Cerebellar cortex (tissue), 1 donor: ENCODE results near the gene SCN5A.
"Not testable (repeated sequence)": the region's sequence is repeated elsewhere in the genome, so short reads cannot be mapped to it uniquely, and the experiment has no call there.

Experiments used
- DNase-seq: peaks from one replicate; pipeline ENCODE4 v3.0.0-alpha.2; 2015; ENCODE audit warnings: low spot score

The SCN5A gene

DNA sequence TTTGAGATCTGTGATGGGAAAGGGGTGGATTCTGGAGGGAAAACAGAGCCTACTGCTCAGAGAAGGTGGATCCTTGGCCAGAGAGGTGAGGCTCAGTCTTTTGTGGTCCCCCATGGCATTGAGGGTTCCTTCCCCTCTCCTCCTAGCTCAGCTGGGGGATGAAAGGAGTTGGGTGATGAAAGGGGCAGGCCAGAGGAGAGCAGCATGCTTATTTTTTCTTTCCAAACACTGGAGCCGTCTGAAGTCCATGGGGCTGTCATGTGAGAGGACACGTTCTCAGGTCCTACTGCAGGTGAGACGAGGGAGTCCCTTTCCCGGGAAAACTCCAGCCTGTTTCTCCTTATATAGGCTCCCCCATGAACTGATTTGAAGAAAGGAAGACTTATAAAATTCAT is 71.4 kb downstream of the SCN5A start:
- no peak for DNase-seq

DNA sequence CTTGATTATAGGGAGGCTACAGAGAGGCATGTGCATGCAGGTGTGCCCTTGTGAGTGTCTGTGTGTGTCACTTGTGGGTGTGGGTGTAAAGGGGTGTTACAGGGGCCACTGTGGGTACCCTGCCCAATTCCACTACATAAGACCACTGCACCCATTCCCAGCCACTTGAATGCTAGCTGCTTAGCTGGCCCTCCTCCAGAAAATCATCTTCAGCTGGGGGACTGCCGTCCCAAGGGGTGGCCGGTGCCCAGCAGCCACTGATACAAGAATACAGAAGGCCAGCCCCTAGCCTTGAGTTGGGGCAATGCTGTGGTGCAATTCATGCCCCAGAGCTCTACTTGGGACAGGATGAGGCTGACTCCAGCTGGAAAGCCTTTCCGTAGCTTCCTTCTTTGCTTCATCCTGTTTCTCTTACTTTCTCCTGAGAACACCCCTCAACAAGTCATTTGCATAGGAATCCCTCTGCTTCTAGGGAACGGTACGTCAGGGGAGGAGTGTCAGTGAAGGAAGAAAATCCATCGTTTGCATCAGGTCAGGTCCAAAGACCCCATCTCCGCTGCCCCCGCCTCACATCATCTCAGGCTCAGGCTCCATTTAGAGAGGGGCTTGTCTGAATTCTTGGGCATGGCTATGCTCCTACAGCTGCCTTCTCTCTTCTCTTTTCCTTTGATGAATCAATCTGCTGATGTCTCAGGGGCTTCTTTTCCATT is 72.0 kb downstream of the SCN5A start:
- DNase-seq: no peak

DNA sequence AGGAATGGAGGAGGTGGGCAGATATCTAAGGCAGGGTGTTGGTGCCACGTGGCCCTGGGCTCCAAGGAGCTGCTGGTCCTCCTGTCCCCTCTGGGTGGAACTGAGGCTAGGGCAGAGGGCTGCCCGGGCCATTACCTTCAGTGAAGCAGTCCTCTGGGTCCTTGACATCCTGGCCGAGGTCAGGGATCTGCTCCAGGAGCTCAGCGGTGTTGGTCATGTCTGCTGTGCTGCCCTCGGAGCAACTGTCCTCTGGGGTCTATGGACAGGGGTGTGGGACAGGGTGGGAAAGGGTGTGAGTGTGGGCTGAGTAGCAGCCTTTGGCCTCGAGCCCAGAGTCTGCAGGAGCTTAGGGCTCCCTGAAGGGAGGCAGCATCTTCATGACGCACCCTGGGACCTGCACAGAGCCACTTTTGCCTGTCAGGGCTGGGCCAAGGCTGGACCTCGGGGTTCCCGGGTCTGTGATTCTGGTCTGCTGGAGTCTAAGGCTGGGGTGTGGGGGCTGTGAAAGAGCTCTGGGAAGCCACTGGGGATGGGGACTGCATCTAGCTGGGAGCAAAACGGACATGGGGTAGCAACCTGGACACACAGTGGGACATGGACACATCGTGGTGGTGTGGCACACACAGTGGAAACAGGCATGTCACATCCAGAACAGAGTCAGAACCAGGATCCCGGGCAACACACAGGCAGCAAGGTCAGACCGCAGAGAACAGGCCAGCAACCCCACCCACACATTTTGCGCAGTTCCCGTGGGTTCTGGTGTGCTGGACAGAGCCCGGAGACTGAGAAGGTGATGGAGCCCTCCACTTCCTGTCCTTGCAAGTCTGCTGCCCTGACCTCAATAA is 72.7 kb downstream of the SCN5A start:
- DNase-seq: no peak

DNA sequence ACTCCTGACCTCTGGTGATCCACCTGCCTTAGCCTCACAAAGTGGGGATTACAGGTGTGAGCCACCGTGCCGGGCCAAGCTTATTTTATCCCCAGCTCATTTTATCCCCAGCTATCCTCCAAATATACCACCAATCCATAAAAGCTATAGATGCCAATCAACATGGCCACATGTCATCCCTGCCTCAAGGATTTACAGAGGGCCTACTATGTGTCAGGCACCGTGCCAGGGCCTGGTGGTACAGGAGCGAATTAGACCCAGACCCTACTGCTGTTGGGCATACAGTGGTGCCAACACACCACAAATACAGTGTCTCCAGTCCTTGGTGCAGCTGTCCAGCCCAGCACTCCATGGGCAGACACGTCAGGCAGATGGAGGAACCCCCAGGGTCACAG is 73.4 kb downstream of the SCN5A start:
- DNase-seq: no peak

DNA sequence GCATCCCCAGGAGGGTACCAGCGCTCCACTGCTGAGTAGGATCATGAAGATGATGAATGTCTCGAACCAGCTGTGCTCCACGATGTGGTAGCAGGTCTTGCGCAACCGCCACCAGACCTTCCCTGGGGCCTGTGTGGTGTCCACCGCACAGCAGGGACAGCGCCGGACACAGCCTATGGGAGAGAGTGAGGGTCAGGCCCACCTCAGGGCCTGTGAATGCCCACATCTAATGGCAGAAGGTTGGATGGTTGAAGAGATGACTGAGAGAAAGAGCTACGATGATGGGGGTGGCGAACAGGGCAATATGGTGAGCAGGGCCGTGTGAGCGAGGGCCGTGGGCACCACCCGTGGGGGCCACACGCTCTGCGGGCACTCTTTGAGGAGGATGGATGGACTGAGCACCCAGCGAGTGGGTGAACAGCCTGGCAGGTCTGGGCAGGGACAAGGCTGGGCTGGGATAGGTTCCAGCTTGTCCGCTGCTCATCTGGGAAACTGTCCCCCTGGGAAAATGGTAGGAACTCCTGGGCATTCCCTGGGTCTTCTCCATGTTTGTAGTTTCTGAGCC is 74.1 kb downstream of the SCN5A start:
- no peak for DNase-seq

DNA sequence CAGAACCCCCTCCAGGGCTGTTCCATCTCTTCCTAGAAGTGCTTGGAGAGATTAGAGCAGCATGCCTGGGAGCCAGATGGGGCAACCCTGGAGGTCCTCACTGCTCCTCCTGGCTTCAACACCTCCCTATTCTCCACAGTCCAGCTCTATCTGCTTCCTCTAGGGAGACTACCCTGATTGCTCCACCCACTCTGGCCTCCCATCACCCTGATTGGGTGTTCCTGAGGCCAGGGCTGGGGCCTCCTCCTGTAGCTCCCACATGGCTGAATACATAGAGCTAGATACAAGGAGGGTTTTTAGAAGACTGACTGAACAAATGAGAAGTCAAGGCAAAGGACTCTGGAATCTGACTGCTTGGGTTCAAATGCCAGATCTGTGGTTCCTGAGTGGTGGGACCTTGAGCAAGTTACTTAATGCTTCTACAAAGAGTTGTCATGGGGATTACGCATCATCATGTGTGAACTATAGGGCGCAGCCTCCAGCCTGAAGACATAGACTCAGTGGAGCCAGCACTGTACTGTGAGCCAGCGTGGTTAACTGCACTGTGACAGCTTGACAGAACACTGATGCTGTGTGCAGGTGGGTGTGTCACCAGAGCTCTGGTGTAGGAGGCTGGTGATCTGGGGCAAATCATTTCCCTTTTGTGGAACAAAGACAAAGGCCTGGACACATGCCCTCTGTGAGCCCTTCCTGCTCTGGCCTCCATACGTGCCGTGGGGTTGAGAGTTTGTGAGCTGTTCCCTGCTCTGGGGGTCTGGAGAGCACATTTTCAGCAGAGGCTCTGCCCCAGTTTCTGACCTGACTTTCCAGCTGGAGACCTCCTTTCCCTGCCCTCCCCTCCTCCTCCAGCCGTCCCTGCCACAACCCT is 74.8 kb downstream of the SCN5A start:
- no peak for DNase-seq

DNA sequence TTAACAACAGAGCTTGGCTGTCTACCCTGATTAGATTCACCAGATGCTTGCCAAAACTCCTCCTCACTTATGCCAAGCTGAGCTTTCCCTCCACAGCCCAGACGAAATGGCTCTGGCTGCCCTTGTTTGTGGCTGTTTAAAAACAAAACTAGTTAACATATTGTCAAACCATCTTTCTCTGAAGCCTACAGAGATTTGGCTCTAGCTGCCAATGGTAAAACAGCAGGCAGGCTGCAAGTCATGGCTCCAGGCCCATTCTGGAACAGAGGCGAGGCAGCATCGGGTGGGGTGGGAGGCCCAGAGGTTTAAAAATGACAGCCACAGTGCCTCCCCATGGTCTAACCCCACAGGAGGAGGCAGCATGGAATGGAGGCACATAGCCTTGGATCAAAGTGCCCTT is 75.9 kb downstream of the SCN5A start:
- DNase-seq: no peak

DNA sequence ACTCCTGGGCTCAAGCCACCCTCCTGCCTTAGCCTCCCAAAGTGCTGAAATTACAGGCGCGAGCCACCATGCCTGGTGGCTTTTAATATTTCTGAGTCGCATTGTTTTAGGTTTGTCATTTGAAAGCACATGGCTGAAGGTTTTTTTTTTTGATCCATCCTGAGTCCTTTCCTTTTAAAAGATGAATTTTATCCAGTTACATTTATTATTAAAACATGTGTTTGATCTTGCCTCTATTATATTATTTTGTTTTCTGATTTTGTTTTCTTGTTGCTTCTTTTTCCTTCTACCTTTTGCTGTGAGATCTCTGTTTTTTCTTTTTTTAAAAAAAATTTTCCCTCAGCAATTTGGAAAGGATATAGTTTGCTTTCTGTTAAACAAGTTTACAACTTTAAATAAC is 76.4 kb downstream of the SCN5A start:
- no peak for DNase-seq

DNA sequence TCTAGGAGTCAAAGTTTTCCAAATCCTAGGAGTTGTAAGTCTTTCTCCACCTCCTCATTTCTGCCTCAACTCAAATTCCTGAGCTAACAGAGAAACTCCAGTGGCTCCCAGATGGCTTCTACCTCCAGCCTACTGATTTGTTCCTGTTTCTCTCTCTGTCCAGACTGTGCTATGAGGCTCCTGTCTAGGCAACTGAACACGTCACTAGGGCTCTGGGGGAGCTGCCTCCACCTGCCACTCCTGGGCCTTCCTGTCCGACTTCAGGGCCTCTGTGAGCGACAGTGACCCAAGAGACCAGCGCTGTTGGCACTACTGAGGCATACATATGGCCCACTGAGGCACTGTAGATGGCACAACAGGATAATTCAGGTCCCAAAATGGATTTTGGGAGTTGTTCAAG is 82.0 kb downstream of the SCN5A start:
- DNase-seq: no peak

DNA sequence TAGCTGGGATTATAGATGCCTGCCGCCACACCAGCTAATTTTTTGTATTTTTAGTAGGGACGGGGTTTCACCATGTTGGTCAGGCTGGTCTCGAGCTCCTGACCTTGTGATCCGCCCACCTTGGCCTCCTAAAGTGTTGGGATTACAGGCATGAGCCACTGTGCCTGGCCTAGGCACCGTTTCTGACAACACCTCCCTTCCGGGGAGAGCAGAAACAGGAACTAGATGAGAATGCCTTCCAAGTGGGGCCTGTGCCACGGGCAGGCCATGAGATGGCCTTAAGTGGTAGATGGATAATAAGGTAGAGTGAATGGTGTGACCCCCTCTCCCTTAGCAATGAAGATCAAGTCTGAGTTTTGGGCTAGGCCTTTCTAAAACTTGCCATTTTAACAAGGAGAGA is 82.7 kb downstream of the SCN5A start:
- DNase-seq: not testable (repeated sequence)

DNA sequence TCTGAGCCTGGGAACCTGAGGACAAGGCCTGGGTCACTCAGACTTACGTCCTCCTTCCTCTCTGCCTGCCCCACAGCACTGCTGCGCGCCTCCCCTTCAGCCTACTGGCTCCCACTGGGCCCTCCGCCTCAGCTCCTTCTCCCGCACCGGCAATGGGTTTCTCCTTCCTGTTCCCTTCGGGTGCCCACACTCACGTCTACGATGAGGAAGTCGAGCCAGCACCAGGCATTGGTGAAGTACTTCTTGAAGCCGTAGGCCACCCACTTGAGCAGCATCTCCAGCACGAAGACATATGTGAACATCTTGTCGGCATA is 83.3 kb downstream of the SCN5A start:
- DNase-seq: no peak

DNA sequence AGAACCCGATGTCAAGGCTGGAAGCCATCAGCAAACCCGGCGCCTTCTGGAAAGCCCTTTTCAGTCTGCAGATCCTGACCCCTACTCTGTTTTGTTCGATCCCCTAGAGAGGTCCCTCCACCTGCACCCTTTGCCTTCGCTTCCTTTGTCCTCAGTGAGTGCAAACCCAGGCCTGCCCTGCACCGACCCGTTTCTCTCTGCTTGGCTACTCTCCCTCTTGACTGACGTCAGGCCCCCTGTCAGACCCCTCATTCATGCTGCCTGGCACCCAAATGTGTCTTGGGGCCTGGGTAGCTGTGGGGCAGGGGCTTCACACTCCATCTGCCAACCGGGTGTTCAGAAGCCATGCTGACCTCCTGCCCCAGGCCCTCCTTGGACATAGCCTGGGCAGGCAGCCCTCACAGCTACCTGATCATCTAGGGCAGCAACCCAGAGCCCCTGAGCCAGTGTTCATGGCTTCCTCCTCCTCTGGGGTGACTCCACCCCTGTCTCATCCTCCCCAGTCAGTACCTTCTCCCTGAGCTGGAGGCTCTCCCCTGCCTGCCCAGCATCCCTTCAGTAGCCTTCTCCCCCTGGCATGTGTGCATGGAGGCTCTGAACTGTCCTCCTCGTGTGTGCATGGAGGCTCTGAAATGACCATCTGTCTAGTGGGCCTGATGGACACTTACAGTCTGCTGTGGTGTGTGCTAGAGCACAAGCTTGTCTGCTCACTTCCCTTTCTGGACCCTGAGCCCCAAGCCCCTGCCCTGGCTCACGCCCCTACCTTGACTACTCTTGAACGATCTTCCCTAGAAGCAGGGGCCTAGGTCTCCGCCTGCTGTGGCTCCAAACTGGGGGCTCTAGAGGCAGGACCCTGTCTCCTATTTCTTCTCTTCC is 83.9 kb downstream of the SCN5A start:
- no peak for DNase-seq

DNA sequence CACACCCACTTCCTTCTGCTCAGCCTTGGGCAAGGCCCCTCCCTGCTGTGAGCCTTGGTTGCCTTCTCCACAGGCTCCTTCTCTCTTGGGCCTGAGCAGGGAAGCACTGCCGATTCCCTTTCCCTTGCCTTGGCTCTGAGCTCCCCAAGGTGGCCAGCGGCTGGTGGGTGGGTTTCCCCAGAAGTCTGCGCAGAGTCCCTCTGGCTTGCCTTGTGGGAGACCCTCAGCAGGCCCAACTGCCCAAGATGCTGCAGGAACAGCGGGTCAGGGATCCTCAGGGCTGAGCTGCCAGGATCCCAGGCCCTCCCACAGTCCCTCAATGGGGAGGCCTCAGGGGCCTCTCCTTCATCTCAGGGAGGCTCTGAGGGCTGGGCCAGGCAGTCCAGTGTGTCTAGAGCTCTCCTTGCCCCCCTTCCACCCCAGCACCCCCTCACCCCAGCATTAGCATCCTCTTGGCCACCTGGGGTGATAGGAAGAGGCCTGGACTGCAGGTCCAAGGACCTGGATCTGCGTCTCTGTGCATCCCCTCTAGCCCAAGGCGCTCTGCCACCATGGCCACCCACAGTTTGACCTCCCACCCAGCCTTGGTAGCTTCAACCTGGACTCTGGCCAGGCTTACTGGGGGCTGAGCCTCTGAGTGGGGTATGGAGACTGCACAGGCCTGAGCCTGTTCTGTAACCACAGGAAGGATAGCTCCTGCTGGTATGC is 84.7 kb downstream of the SCN5A start:
- no peak for DNase-seq

DNA sequence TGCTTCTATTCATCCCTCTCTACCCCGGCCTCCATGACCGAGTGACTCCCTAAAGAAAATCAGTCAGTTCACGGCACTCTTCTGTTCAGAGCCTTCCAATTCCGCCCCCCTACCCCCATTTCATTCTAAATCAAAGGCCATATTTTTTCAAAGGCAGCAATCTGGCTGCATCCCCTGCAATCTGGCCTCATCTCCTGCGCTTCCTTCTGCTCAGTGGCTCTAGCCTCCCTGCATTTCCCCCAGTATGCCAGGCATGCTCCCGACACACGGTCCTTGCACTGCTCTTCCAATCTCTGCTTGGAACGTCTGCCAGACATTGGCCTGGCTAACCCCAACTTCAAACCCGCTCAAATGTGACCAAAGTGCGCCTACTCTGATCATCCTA is 85.6 kb downstream of the SCN5A start:
- no peak for DNase-seq

DNA sequence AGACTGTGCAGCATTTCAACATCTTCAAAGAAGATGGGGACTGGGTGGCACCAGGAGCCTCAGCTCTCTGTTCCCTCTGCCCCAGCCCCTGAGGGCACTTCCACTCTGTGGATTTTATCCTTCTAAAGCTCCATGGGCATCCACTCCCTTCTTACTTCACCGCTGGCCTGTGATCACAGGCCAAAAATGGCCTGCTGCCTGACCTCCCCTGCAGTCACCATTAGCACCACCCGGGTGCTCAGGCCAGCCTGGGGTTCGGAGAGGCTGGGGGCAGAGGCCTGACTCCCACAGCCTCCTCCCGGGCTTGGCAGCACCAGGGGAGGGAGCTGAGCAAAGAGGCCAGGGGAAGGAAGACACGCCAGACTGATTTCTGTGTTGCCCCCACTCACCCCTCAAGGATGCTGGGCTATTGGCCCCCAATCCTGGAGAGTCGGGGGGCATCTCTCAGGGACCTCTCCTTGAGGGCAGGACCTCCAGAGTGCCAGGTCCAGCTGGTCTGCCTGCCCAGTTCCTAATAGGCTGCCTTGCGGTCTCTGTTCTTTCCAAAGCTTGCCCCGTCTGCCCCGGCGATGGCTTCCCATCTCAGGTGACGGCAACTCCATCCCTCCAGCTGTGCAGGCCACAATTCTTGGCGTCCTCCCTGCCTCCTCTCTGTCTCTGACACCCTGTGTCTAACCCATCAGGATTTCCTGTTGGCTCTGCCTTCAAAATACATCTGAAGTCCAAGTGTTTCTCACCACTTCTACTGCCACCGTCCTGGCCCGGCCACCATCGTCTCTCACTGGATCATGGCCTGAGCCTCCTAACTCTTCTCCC is 86.2 kb downstream of the SCN5A start:
- no peak for DNase-seq

DNA sequence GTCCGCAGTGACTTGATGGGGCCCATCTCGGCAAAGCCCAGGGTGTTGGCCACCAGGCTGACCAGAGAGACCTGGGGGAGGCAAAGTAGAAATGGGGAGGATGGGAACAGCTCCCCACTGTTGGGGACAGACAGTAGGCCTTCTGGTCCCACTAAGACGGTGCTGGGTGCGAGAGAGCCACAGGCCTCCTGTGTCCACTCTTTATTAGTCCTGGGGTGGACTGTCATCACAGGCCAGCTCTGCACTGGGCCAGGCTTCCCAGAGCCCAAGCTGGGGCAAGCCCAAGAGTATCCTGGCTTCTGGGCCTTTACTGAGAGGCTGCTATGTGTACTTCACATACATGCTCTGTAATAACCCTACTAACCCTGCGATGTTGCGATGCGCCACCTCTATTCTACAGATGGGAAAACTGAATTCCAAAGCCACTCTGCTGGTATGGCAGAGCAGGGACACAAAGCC is 87.0 kb downstream of the SCN5A start:
- no peak for DNase-seq

DNA sequence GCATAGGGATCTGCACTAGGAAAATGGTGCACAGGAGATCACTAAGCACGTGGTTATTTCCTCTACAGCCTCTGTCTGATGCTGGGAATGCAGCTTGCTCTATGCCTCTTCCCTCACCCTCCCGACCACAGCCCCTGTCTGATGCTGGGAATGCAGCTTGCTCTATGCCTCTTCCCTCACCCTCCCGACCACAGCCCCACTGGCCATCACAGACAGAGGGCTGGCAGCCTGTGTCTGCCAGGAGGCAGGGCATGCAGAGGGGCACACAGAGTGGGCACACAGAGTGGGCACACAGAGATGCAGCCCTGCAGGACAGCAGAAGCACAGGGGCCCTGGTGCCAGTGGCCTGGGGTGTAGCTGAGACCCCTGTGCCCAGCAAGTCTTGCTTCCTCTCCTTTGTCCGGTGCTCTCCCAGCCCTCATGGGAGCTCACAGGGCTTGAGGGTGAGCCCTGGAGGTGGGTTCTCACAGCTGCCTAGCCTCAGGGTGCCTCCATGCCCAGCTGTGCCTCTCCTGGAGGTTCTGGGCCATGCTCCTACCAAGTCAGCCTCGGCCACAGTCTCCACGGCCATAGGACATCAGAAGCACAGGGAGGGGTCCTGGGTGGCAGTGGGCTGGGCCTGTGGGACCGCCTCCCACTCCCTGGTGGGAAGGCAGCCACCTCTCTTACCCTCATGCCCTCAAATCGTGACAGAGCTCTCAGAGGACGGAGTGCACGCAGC is 87.6 kb downstream of the SCN5A start:
- no peak for DNase-seq

DNA sequence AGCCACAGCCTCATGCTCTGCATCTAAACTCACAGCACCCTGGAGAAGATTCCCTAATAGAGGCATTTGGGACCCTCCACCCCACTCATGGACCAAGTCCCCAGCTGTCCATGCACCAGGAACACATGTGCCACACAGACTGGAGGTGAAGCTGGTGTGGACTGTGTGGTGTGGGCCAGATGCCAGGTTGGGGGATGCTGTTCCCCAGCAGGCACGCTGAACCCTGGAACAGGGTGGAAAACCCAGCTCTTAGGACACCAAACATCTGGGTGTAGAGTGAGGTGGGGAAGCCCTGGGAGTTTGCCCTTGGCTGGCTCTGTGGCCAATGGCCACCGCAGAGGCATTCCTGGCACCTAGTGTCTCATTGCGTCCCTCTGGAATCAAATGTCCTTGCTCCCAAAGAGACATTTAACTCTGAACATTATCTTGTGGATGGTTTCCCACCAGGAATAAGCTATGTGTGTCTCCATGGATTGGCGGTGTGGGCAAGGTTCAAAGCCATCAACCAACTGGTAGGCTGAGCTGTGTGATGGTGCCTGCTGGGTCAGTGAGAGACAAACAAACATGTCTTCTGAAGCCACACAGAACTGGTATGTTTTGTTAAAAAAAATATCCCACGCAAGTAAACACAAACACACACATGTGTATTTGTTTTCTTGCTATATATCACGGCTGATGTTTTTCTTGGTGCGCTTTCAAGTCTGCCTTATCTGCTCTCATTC is 88.3 kb downstream of the SCN5A start:
- no peak for DNase-seq

DNA sequence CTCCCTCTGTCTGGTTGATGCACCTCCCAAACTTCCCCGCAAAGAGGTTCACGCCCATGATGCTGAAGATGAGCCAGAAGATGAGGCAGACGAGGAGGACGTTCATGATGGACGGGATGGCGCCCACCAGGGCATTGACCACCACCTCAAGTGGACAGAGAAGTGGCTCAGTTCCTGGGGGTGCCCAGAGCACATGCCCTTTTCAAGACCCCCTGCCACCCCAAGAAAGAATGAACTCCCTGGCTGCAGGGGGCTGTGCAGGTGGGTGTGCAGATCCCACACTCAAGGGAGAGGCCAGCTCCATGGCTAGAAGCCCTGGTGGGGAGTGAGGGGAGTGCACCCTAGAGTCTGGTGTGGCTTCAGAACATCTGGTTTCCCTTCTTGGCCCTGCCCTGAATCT is 89.2 kb downstream of the SCN5A start:
- no peak for DNase-seq
